Natural killer cell (primary cell): ENCODE results near the gene PTCD1. TPM values are rescaled to one million over a fixed set of nuclear protein-coding genes. Genes with fewer than 3 reads are reported as not detected.
A peak's percentile ranks its signal among the peaks of the same experiment; 100 is the strongest.
"Not testable (repeated sequence)": the region's sequence is repeated elsewhere in the genome, so short reads cannot be mapped to it uniquely, and the experiment has no call there.

Source experiments
- ATAC-seq, 3 donors: fragments of 150-1000 bp in 2 of 3; fragments of 200-7000 bp in 1 of 3; cut with Tn5 transposase; 1 replicate in 1 of 3; 2 replicates in 2 of 3; pipeline ENCODE4 v1.10.0; 2021; ENCODE audit warnings: mild to moderate bottlenecking in 2 of 3, moderate library complexity in 2 of 3
- DNase-seq, 2 donors: peaks; one replicate each; pipeline versions ENCODE4 v3.0.0 to v3.0.0-alpha.2; 2013 to 2021; ENCODE audit warnings: mixed read lengths in 1 of 2
- H3K27ac ChIP-seq: one replicate; pipeline ENCODE4 v1.5.1; 2013; ENCODE audit warnings: mild to moderate bottlenecking, low read length
- H3K27me3 ChIP-seq: one replicate; pipeline ENCODE4 v1.6.1; 2013; ENCODE audit warnings: low read length; ENCODE audit not compliant: control insufficient read depth, insufficient read depth
- H3K36me3 ChIP-seq: one replicate; pipeline ENCODE4 v1.6.1; 2013; ENCODE audit warnings: low read length; ENCODE audit not compliant: control insufficient read depth, insufficient read depth
- H3K4me1 ChIP-seq: one replicate; pipeline ENCODE4 v1.6.1; 2013; ENCODE audit warnings: low read length; ENCODE audit not compliant: control insufficient read depth, insufficient read depth
- H3K4me3 ChIP-seq: one replicate; pipeline ENCODE4 v1.5.1; 2013; ENCODE audit warnings: low read length
- H3K9me3 ChIP-seq: one replicate; pipeline ENCODE4 v1.6.1; 2013; ENCODE audit warnings: low read length; ENCODE audit not compliant: control insufficient read depth, insufficient read depth
- H3K27ac Mint-ChIP-seq, 2 donors: one replicate each; pipeline ENCODE4 v1.8.0; 2022; ENCODE audit warnings: mild to moderate bottlenecking in 2 of 2, mixed read lengths in 2 of 2, moderate library complexity in 1 of 2
- H3K27me3 Mint-ChIP-seq, 2 donors: one replicate each; pipeline ENCODE4 v1.8.0; 2022; ENCODE audit warnings: low read depth in 2 of 2, mixed read lengths in 2 of 2
- H3K36me3 Mint-ChIP-seq: one replicate; pipeline ENCODE4 v1.8.0; 2022; ENCODE audit warnings: mixed read lengths
- H3K4me1 Mint-ChIP-seq, 2 donors: one replicate each; pipeline ENCODE4 v1.8.0; 2022; ENCODE audit warnings: mixed read lengths in 2 of 2
- H3K4me3 Mint-ChIP-seq: one replicate; pipeline ENCODE4 v1.8.0; 2022; ENCODE audit warnings: mild to moderate bottlenecking, moderate library complexity, mixed read lengths
- H3K9me3 Mint-ChIP-seq, 2 donors: one replicate each; pipeline ENCODE4 v1.8.0; 2022; ENCODE audit warnings: mixed read lengths in 2 of 2
- CTCF ChIP-seq: fragments of 200-600 bp; IDR thresholded peaks from one replicate; pipeline ENCODE4 v1.8.0; 2022; ENCODE audit warnings: antibody characterized with exemption
- WGBS: methylation state at CpG from one replicate; pipeline ENCODE4 v1.1.7; 2013; ENCODE audit warnings: missing lambda C conversion rate; ENCODE audit not compliant: insufficient coverage; 5-methylcytosine and 5-hydroxymethylcytosine counted together
- intact Hi-C: fragments of 100-400 bp; cut with micrococcal nuclease; formaldehyde crosslinking; loops from one replicate; pipeline ENCODE4 v1.14.2; 2022
- total RNA-seq, 4 donors: library from RNA; stranded (reverse); fragments of 120-200 nt in 1 of 4; gene quantifications; one replicate each; pipeline versions ENCODE4 v1.2.3 to v1.2.4, GENCODE V29; 2013 to 2022

The PTCD1 gene
- total RNA-seq, 3 donors from 2014 or later (not counting 1 experiment from before 2014, with no cell fraction given) = 5.3 to 6.6 (median 6.4) TPM

DNA sequence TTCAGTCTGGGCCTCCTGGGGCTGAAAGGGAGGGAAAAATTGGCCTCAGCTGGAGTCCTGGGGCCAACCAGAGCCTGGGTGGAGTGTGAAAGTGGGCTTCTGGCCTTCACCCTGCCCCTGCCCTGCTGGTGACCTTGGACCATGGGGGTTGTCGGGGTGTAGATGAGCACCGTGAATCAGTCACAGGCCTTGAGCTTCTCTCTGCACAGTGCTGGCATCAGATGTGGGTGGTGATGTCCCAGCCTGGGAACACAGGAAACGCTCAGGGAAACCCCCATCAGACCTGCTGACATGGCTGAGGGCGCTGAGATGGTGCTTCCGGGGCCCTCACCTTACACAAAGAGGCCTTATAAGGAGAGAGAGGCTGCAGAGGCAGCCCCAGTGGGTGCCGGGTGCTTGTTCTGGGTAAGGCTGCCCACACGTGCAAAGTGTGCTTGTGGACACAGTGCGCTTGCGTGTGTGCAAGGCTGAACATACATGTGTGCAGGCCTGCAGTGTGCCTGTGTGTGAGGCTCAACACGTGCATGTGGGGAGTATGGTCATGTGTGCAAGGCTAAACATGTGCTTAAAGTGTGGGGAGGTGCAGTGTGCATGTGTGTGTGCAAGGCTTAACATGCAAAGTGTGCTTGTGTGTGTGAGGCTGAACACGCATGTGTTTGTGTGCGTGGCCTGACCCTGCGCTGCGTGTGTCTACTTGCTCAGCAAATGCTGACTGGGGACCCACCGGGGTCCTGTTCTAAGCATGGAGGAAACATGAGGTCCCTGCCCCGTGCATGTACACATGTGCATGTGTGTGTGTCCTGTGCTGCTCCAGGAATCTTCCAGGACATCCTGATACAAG is 57.6 kb downstream of the PTCD1 start:
- TF ChIP-seq CTCF = no peak
- H3K36me3 ChIP-seq = peaks cover 23% of the 10 kb centered on the region
- Mint-ChIP-seq H3K27me3 (no peaks in the 10 kb centered on the region), H3K4me3 (peak overlapping the region; percentile 87), H3K27ac (peak overlapping the region; percentile 97), H3K4me1 (peaks cover 44 to 69% of the 10 kb centered on the region in 2 donors), H3K36me3 (no peaks in the 10 kb centered on the region), H3K9me3 (no peaks in the 10 kb centered on the region)
- 31% methylated on average over 16 of the region's 16 CpGs for WGBS
- H3K4me1 ChIP-seq = peaks cover 91% of the 10 kb centered on the region
- peak; percentile 78 to 95 (median 92) for ATAC-seq
- peak; percentile 82 to 97 for DNase-seq
- no peaks in the 10 kb centered on the region for H3K9me3 ChIP-seq
- H3K27me3 ChIP-seq = no peaks in the 10 kb centered on the region
- H3K27ac ChIP-seq = peak overlapping the region; percentile 100
- H3K4me3 ChIP-seq = peak overlapping the region; percentile 24
- intact Hi-C loops = loop anchor here (1.0 kb wide), 1 partner anchor 27 kb away; the partner anchor contains the start of genes BUD31 and PDAP1

DNA sequence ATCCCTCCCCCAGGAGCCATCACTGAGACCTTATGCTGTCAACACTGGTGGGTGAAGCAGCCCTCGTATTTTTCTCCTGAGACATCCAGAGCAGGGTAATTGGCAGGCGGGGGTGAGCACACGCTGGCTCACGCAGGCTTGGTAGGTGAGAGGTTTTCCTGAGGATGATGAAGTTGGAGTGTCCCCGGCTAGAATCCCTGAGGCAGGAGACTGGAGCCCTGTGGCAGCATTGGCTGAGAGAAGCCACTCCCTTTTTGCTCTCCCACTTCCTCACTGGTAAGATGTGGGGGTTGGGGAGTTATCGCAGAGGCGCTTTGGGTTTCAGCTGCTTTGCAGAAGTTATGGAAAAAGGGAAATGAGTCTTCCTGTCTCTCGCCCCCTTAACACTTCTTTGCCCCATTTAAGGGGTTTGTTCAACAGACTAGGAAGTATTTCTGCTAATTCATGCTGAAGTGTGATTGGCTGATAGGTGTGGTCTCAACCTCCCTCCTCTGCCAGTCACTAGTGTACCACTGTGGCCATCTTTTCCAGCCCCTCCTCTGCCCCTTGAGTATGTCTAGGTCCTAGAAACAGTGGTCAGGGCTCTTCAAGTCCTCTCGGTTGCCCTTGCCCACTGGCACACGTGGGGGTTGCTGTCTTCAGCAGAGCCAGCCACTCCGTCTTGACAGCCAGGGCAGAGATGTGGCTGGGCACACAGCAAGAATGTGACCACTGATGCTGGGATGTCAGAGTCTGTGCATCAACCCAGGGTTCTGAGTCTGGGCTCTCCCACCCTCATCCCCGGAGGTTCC is 58.4 kb downstream of the PTCD1 start:
- TF ChIP-seq CTCF = no peak
- peak; percentile 36 to 69 for DNase-seq
- Histone ChIP-seq H3K27me3 (no peaks in the 10 kb centered on the region), H3K36me3 (peaks cover 17% of the 10 kb centered on the region), H3K4me1 (peaks cover 92% of the 10 kb centered on the region), H3K4me3 (peak overlapping the region; percentile 24), H3K9me3 (no peaks in the 10 kb centered on the region), H3K27ac (peak overlapping the region; percentile 100)
- peak; percentile 11 to 33 (median 33) for ATAC-seq
- Mint-ChIP-seq H3K4me1 (peaks cover 44 to 61% of the 10 kb centered on the region in 2 donors), H3K4me3 (peak overlapping the region; percentile 87), H3K36me3 (no peaks in the 10 kb centered on the region), H3K27ac (peak overlapping the region; percentile 97), H3K9me3 (no peaks in the 10 kb centered on the region), H3K27me3 (no peaks in the 10 kb centered on the region)
- WGBS = 5% methylated on average over 8 of the region's 12 CpGs
- intact Hi-C loops = no loop called here

- H3K9me3 Mint-ChIP-seq, H3K27me3 Mint-ChIP-seq, H3K27me3 ChIP-seq, H3K9me3 ChIP-seq, H3K36me3 Mint-ChIP-seq, DNase-seq: not testable (repeated sequence)
- WGBS = 29% methylated on average over 6 of the region's 7 CpGs
- ATAC-seq = peak in 1 of 3 donors; percentile 14
- Mint-ChIP-seq H3K4me1 (peaks cover 44 to 58% of the 10 kb centered on the region in 2 donors), H3K4me3 (peak overlapping the region; percentile 87), H3K27ac (peak overlapping the region; percentile 97)
- H3K36me3 ChIP-seq = peaks cover 16% of the 10 kb centered on the region
- H3K4me1 ChIP-seq = peaks cover 87% of the 10 kb centered on the region
- peak overlapping the region; percentile 24 for H3K4me3 ChIP-seq
- peak overlapping the region; percentile 100 for H3K27ac ChIP-seq
- intact Hi-C loops = loop anchor here (10.0 kb wide), 1 partner anchor 125 kb away; the partner anchor contains the start of genes ZKSCAN5 and ZNF394
Measured at GRCh38 chr7:99379693-99380031, 58.9 kb downstream of the PTCD1 start.
